Smooth muscle cell of the coronary artery (primary cell): Measurements from ENCODE around the gene SLC6A18. TPM values are rescaled to one million over a fixed set of nuclear protein-coding genes. Genes with fewer than 3 reads are reported as not detected.

Source experiments
- total RNA-seq: library from RNA; depleted of rRNA; stranded (reverse); fragments of >200 nt; gene quantifications from 2 replicates; pipeline ENCODE4 v1.2.3, GENCODE V29; 2014; ENCODE audit warnings: low replicate concordance

SLC6A18 gene
- not detected in 2 replicates for total RNA-seq

DNA sequence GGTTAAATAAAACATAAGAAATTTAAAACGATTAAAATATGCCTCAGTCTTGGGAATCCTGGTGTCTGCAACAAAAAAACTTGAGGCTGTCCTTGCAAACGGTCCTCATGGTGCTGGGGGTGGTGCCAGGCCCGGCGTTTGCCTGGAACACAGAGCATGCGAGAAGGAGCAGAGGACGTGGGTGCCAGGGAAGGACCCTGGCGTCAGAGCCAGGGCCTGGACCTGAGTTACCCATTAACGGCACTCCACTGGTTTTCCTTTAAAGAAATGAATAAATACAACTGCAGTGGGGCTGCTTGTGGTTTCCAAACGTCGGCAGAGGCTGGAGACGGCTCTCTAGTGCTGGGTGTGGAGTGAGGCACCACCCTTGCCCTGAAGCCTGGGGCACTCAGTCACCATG, at the start of gene SLC6A18:
Gene SLC6A18 (plus strand): TSS at position 301 of the 400 bp plus-strand sequence. CDS start 97 bp downstream, at position 398.

DNA sequence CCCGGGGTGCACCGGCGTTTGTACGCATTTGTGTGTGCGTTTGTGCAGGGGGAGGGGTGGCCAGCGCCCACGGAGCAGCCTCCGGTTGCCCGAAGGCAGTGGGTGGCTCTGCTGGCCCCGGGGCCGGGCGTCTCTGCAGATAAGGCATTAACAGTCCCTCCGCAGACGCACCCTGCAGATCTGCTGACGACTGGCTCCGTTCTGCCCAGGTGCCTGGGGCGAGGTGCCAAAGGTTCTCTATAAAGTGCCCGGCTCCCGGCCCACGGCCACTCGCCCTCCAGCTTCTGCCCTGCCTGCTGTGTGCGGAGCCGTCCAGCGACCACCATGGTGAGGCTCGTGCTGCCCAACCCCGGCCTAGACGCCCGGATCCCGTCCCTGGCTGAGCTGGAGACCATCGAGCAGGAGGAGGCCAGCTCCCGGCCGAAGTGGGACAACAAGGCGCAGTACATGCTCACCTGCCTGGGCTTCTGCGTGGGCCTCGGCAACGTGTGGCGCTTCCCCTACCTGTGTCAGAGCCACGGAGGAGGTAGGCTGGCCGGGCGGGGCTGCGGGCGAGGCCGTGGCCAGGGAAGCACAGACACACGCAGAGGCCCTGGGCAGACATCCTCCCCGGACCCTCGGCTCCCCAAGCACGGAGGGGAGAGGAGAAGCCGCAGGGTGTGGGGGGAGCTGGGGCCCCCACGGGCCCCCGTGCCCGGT, 23.7 kb upstream of the SLC6A18 start, which contains the start of gene SLC6A19:
Gene SLC6A19 (plus strand): TSS at position 269 of the 699 bp plus-strand sequence. CDS start 56 bp downstream, at position 325.

DNA sequence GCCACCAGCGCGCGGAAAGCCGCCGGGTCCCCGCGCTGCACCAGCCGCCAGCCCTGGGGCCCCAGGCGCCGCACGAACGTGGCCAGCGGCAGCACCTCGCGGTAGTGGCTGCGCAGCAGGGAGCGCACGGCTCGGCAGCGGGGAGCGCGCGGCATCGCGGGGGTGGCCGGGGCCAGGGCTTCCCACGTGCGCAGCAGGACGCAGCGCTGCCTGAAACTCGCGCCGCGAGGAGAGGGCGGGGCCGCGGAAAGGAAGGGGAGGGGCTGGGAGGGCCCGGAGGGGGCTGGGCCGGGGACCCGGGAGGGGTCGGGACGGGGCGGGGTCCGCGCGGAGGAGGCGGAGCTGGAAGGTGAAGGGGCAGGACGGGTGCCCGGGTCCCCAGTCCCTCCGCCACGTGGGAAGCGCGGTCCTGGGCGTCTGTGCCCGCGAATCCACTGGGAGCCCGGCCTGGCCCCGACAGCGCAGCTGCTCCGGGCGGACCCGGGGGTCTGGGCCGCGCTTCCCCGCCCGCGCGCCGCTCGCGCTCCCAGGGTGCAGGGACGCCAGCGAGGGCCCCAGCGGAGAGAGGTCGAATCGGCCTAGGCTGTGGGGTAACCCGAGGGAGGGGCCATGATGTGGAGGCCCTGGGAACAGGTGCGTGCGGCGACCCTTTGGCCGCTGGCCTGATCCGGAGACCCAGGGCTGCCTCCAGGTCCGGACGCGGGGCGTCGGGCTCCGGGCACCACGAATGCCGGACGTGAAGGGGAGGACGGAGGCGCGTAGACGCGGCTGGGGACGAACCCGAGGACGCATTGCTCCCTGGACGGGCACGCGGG, 69.9 kb downstream of the SLC6A18 start, which contains the start of gene TERT:
Gene TERT (minus strand): TSS at position 234 of the 815 bp plus-strand sequence. CDS start 79 bp downstream, at position 155.

Other genes starting within 250 kb of the SLC6A18 start
- gene NKD2, start 216.6 kb upstream of the SLC6A18 start, total RNA-seq = 0.70 and 12.5 TPM in 2 replicates
- 11.1 and 23.3 TPM in 2 replicates for gene SLC12A7, start 113.3 kb upstream of the SLC6A18 start, total RNA-seq
- not detected in 2 replicates for gene SLC6A19, start 23.8 kb upstream of the SLC6A18 start, total RNA-seq
- not detected in 2 replicates for gene TERT, start 69.7 kb downstream of the SLC6A18 start, total RNA-seq
- gene CLPTM1L, start 119.7 kb downstream of the SLC6A18 start, total RNA-seq = 256 and 374 TPM in 2 replicates
- gene SLC6A3, start 220.1 kb downstream of the SLC6A18 start, total RNA-seq = not detected in 2 replicates